ENCODE results near the gene DHCR24. TPM values are rescaled to one million over a fixed set of nuclear protein-coding genes. Genes with fewer than 3 reads are reported as not detected.

Gene DHCR24
- total RNA-seq, 4 donors from 2014 or later = 299 to 488 (median 404) TPM

DNA sequence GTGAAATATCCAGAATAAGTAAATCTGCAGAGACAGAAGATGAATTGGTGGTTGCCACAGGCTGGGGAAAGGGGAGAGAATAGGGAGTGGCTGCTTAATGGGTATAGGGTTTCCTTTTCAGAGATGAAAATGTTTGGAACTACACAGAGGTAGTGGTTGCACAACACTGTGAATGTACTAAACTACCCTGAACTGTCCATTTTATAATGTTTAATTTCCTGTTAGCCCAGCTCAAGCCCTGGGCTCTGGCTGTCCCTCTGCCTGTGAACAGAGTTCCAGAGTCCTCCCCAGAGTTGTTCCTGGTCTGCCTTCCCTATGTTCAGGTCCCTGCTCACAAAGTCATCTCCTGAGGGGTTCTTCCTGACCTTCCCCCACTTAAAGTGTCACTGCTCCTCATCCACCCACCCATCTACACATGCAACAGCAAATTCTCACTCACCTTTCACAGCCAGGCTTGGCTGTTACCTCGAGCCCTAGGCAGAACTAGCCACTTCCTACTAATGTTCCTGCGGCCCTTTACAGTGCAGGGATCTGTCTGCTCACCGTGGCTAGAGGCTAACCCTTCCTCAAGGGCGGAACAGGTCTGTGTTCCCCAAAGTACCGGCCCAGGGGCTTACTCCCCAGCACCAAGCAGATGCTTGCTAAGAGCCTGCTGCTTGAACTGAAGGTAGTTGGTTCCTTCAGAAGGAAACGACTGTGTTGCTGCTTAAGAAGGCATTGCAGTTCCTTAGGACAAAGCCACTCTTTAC, 22.4 kb downstream of the DHCR24 start:
- WGBS, 2 donors = 81 to 92% methylated on average over 6 of the region's 6 CpGs
- H3K4me3 ChIP-seq (ENCODE audit: low read depth, poor library complexity, severe bottlenecking) = no peak overlapping the region
- TF ChIP-seq, protein P1, sequence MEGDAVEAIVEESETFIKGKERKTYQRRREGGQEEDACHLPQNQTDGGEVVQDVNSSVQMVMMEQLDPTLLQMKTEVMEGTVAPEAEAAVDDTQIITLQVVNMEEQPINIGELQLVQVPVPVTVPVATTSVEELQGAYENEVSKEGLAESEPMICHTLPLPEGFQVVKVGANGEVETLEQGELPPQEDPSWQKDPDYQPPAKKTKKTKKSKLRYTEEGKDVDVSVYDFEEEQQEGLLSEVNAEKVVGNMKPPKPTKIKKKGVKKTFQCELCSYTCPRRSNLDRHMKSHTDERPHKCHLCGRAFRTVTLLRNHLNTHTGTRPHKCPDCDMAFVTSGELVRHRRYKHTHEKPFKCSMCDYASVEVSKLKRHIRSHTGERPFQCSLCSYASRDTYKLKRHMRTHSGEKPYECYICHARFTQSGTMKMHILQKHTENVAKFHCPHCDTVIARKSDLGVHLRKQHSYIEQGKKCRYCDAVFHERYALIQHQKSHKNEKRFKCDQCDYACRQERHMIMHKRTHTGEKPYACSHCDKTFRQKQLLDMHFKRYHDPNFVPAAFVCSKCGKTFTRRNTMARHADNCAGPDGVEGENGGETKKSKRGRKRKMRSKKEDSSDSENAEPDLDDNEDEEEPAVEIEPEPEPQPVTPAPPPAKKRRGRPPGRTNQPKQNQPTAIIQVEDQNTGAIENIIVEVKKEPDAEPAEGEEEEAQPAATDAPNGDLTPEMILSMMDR (IDR thresholded peaks at IDR 0.05) = no peak
- no peak for TF ChIP-seq POLR2A (IDR thresholded peaks at IDR 0.05)
- DNase-seq (ENCODE audit: low spot score in 2 of 2) = no peak
- intact Hi-C loops (cut with DNase I; ENCODE audit: low total_unique reads) = no loop called here

DNA sequence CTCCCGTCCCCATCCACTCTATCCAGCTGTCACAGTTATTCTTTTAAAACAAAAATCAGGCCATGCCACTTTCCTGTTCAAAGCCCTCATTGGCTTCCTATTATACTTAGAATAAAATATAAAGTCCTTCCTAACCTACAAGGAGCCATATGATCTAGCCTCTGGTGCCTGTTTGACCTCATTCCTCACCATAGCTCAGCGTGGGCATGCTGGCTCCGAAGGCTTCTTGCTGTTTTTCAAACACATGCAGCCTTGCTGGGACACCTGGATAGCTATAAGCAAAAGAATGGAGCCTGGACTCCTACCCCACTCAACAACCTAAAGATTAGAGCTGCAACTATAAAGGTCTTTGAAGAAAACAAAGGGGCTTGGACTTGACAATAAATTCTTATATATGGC, 23.7 kb downstream of the DHCR24 start:
- 85% methylated on average over 3 of the region's 3 CpGs for WGBS, 2 donors
- peak in 1 of 2 donors; percentile 53 for DNase-seq (ENCODE audit: low spot score in 2 of 2)
- H3K4me3 ChIP-seq (ENCODE audit: low read depth, poor library complexity, severe bottlenecking) = no peak overlapping the region
- TF ChIP-seq, protein P1 (IDR thresholded peaks at IDR 0.05) = no peak
- no peak for TF ChIP-seq POLR2A (IDR thresholded peaks at IDR 0.05)
- intact Hi-C loops (cut with DNase I; ENCODE audit: low total_unique reads) = no loop called here

DNA sequence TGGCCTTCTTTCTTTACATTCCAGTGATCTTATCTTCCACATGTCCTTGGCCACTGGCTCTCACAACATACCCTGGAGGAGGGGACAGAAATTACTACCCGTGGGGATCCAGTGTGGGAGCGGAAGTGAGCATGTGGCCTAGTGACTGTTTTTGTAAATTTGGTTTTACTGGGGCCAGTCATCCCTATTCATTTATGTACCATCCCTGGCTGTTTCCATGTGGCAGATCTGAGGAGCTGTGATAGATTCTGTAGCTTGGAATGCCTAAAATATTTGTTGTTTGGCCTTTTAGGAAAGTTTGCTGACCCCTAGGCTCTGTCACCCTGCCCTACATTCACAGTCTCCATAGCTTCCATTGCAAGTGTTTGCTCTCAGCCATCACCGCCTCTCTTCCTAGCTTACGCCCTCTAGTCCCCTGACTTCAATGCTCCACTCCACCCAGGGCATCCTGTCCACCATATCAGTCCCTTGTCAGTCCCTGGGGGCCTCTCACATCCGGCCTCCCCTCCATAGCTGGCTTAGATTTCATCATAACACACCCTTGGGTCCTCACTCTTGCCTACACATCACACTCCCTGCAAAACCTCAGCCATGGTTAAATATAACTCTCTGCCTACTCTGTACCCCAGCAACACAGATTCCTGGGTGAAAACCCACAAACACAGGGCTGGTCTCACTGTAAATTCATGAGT, 25.8 kb downstream of the DHCR24 start:
- DNase-seq (ENCODE audit: low spot score in 2 of 2) = peak in 1 of 2 donors; percentile 49
- H3K4me3 ChIP-seq (ENCODE audit: low read depth, poor library complexity, severe bottlenecking) = no peak overlapping the region
- no peak for TF ChIP-seq POLR2A (IDR thresholded peaks at IDR 0.05)
- TF ChIP-seq, protein P1 (IDR thresholded peaks at IDR 0.05) = peak in 1 of 3 donors; percentile 10
- intact Hi-C loops (cut with DNase I; ENCODE audit: low total_unique reads) = no loop called here
- 71 to 77% methylated on average over 5 of the region's 5 CpGs for WGBS, 2 donors

DNA sequence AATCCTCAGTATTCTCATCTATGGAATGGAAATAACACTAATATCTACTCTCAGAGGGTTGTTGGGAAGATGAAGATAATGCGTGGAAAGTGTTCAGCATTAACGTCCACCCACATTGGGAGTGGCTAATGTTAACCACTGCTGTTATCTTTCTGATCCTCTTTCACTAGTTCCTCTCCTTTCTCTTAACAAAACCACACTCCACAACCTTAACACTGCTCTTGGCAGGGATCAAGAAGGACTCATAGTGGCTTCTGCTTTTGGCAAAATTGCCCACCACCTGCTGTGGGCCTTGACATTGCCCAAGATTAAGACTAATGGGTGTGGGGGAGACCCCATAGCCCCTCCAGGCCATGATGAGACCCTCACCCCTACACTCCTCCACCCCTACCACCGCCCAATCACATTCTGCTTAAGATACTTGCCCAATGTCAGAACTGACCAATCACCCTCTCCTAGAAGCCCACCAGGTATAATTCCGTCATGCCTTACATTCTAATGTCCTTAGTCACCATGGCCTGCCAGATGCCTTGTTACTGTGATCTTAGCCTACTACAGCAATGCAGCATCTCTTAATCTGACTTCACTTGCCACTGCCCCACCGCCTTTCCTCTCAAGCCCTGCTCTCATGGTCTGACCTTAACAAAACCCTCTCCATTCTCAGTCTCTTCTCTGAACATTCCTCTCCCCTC, 27.1 kb downstream of the DHCR24 start:
- TF ChIP-seq POLR2A (IDR thresholded peaks at IDR 0.05) = no peak
- TF ChIP-seq, protein P1 (IDR thresholded peaks at IDR 0.05) = no peak
- 87 to 88% methylated on average over 5 of the region's 5 CpGs for WGBS, 2 donors
- no peak overlapping the region for H3K4me3 ChIP-seq (ENCODE audit: low read depth, poor library complexity, severe bottlenecking)
- intact Hi-C loops (cut with DNase I; ENCODE audit: low total_unique reads) = no loop called here
- peak in 1 of 2 donors; percentile 37 for DNase-seq (ENCODE audit: low spot score in 2 of 2)

DNA sequence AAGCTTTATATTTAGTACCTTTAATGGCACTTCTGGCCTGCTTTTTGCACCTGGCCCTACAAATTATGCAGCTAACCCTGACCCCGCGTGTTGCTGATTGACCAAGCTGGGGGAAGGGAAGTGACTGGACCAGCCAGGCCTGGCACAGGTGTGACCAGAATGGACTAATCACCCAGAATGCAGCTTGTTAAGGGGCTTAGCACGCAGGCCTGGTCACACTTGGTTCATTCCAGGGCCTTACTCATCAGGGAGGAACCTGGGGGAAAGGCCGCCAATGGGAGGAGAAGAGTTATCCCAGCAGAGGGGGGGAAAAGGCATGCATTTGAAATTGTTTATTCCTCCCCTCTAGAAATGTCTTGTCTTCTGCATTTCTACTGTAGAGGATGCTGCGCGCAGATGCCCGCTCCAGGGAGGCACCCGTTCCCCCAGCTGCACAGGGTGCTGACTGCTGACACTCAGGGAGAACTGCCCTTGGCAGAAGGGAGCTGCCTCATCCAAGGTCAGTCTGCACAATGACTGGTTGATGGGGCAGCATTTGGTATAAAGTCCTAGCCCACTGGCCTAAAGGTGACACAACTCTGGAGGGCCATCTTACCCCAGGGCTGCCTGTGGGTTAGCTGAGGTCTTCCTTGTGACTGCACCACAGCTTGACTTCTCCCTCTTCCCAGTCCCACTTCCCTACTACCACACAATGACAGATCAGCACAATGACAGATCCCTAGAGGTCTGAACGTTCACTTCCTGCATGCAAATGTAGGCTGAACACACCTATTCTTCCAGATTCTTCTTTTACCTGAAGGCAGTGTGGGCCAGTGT, 29.0 kb downstream of the DHCR24 start:
- 70 to 80% methylated on average over 9 of the region's 9 CpGs for WGBS, 2 donors
- intact Hi-C loops (cut with DNase I; ENCODE audit: low total_unique reads) = no loop called here
- no peak overlapping the region for H3K4me3 ChIP-seq (ENCODE audit: low read depth, poor library complexity, severe bottlenecking)
- no peak for TF ChIP-seq POLR2A (IDR thresholded peaks at IDR 0.05)
- TF ChIP-seq, protein P1 (IDR thresholded peaks at IDR 0.05) = no peak
- peak in 1 of 2 donors; percentile 78 for DNase-seq (ENCODE audit: low spot score in 2 of 2)

All from lower leg skin (tissue), 4 donors.